CD4-positive, alpha-beta T cell treated with Interleukin-2 at 100 ng/mL for 4 hours (primary cell): ENCODE measurements around the gene TPO.

Experiments
- DNase-seq: peaks from one replicate; pipeline ENCODE4 v3.0.0-alpha.2; 2020; ENCODE audit warnings: low spot score

TPO gene

DNA sequence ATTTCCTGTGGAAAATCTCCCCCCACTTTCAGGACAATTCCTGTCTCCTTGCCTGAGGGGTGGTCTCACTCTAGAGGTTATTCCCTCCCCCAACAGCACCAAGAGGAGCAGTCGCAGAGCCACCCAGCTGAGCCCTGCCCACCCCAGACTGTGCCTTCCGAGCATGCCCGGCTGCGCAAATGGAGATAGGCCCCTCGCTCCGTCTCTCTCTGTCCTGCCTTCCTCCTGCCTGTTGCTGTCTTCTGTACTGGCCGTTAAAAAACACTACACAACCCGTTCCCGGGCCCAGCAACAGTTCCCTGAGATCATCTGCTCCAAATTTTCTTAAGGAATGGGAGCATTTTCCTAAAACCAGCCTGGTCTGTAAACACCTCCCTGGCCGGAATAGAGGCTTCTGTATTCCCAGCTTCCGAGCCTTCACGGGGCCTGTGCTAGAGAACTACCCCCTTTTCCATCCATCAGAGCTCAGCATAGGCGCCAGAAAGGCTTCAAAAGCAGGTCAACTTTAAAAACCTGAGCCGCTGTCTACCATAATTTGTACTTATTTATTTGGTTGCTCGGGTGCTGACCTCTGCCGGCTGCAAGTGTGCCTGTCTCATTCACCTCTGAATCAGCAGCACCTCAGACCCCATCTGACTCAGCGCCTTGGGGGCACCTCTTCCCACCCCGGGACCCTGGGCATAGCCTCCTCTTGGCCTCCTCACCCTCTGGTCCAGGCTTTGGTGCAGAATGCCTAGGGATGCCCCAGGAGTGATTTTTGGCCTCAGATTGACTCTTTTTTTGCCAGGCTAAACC, 171.6 kb downstream of the TPO start:
- DNase-seq: no peak

DNA sequence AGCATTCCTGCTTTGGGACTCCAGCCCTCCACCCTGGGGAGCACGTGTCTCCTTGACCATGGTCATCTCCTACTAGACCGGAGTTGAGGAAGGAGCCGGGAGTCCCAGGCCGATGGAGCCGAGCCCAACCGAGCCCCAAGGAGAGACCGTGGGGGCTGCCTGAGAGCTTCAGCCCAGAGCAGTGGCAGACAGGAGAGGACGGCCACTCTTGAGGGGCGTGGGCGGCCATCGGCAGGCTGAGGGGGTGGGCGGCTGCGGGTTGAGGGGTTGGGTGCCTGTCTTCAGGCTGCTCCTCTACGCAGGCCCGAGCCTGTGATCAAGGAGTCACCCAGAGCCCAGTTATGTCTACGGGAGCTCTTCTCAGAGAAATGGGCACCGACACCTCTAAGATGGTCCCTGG, 172.4 kb downstream of the TPO start:
- DNase-seq: no peak

DNA sequence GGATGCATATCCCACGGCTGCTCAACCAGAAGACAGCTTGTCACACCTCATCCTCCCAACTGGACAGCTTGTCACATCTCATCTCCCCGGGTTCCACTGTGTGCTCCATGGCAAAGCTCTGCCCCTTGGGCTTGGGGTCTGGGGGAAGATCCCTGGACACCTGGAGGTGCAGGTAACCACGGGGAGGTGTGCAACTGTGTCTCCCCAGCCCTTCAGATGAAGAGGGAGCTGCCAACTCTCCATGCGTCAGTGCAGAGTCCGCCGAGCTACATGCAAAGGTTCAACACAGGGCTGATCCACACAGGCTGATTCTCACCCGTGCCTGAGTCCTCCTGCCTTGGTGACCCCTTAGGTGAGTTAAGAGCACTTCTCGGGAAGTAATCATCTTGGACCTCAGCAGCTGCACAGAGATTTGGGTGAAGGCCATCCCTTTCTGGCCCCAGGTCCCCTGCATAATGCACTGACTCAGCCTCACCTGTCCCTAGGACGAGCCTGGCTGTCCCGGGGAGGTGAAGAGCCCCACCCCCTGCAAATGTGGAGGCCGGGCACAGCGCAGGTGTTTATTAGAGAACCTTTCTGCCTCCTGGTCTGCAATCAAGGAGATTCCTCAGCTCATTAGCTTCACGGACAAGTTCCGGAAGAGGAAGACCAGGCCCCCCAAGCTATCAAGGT, 173.1 kb downstream of the TPO start:
- DNase-seq: no peak

DNA sequence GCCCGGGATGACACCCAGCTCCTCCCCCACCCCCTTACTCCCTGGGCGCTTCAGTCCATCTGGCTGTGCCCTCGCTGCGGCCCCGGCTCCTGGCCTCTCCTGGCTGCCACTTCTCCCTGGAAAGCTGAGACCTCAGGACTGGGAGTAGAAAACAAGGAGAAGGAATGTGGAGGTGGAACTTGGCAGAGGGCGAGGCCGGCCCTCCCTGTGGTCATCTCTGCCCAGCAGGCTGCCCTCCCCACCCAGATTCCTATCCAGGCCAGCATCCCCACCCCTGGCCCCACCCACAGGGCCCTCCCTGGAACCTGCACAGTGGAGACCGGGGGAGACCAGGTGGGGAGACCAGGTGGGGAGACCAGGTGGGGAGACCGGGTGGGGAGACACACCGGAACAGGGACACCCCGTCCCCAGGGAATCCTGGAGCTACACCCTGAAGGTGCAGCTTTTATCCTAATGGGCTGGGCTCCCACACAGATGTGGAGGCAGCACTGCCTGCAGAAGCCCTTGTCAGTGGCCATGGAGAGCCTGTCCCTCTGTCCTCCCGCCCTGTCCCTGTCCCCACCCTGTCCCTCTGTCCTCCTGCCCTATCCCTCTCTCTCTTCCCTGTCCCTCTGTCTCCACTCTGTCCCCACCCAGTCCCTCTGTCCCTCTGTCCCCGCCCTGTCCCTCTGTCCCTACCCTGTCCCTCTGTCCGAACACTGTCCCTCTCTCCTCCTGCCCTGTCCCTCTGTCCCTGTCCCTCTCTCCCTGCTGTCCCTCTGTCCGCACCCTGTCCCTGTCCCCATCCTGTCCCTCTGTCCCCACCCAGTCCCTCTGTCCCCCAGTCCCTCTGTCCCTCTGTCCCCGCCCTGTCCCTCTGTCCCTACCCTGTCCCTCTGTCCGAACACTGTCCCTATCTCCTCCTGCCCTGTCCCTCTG, 173.9 kb downstream of the TPO start:
- no peak for DNase-seq

DNA sequence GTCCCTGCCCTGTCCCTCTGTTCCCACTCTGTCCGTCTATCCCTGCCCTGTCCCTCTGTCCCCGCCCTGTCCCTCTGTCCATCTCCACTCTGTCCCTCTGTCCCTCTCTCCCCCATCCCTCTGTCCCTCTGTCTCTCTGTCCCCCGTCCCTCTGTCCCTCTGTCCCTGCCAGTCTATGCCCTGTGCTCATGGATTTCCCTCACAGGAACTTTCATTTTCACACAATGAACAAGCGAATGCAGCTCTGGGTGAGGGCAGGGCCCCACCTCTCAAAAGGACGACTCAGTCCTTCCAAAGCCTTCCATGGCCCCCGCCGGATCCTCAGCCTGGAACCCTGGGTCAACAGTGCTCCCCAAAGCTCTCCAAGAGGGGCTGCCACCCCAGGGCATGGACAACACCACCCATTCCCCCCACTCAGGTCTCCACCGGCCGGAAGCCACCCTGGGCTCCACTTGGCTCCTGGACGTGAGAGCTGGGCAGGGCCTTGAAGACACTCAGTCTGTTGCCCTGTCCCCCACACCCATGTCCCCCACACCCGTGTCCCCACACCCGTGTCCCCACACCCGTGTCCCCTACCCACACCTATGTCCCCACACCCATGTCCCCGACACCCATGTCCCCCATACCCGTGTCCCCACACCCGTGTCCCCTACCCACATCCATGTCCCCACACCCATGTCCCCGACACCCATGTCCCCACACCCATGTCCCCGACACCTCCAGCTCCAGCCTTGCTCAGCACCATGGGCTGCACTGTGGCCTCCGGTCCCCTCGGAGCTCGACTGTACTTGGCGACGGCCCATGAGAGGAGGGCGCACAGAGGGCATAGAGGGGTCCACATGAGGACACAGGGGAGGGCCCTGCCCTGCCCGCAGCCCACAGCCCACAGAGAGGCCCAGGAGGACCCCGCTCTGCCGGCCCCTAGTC, 175.1 kb downstream of the TPO start:
- DNase-seq: no peak

DNA sequence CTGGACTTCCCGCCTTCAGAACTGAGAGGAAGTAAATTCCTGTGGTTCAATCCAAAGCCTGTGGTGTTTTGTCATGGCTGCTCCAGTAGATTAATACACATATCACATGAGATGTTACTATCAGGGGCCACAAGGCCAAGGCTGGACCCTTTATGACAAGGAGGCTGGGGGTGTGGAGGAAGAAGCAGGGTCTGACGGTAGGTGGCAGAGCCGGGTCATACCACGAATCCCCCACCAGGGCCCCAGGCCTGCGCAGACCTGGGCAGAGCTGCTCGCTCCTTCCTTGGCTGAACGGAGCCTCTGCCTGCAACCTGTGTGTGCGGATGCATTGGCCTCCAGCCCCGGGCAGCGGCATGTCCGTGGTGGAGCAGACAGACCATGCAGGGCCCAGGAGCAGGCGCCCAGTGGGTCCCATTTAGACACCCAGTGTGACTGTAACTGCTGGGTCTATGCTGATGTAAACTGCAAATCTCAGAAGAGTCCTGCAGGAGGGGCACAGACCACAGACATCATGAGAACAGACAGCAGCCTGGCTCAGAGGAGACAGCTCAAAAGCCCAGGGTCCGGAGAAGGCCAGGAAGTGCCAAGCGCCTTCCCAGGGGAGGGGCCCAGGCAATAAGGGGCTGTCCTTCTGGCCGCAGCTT, 175.8 kb downstream of the TPO start:
- no peak for DNase-seq

DNA sequence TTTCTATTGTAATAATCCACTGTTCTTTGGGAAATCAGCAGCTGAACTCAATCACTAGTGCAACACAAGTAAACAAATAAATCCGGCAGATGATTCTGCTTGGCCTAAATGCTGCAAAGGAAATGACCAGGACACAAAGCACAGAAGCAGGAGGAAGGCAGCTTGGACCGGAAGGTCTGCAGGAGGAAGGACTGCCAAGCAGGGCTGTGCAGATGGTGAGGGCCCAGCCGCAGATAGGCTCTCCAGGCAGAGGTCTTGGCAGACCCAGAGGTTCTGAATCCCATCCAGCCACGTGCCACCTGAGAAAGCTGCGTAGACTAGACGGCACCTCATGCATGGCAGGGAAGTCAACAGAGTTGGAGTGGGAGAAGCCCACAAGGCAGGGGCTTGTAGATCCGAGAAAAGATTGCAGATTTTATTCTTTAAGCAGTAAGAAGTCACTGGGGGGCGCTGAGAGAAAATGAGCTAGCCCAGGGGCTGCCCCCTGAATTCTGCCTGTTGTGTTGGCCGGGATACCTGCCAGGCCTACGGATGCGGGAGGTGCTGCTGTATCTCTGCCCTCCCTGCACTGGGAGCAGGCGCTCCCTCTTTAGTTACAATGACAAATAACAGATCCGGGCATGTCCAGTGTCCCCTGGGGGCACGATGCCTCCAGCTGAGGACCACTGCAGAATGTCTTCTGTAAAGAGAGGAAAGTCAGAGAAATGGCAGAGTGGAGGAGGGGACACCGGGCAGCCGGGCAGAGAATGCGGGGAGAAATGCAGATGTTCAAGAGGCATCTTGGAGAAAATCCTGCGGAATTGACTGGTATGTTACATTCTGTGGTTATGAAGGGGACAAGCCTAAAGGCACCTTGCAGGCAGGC, 177.6 kb downstream of the TPO start:
- no peak for DNase-seq

DNA sequence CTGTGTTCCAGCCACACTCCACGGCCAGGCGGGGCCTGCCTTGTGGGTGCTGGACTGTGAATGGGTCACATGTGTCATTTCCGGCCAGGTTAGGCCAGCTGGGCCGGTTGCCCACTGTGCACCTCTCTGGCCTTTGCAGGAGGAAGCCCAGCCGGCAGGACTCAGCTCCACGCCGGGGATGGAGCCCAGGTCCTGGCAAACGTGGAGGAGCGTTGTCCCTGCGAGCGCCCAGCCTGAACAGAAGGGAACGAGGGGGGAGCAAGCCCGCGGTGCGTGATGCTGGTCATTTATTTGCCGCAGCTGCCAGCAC, 178.2 kb downstream of the TPO start:
- DNase-seq: no peak
